ENCODE data around the gene GALNT7. TPM values are rescaled to one million over a fixed set of nuclear protein-coding genes. Genes with fewer than 3 reads are reported as not detected.

Gene GALNT7
- total and polyA plus RNA-seq, 2 of the 13 experiments (the other 11 are each of a cell fraction or from before 2014, with no cell fraction given), result 0.08 to 0.13 TPM

DNA sequence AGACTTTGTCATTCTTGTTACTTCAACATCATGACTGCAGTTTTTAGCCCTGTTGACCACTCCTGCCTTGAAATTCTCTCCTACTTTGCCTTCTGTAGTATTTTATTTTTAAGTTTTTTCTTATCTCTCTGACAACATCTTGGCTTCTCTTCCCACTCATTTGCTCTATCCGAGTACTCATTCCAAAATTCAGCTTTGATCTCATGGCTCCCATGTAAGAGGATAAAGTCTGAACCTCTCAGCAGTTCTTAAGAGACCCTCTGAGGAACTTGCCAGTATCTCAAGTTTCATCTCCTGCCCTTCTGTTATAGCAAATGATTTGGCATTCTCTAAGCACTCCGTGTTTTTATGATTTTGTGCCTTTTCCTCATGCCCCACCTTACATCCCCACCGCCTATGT is 67.7 kb downstream of the GALNT7 start:
- H3K27ac ChIP-seq (ENCODE audit: extremely low read length, insufficient read depth, low read length), result no peak overlapping the region
- no peaks in the 10 kb centered on the region for H3K36me3 ChIP-seq (replicated peaks in 1 of 2; ENCODE audit: control insufficient read depth in 1 of 2, insufficient read depth in 2 of 2, low read length in 2 of 2)
- POLR2A ChIA-PET, result no interaction called here
- no peaks in the 10 kb centered on the region for H3K4me1 ChIP-seq (ENCODE audit: insufficient read depth, low read length)
- no peaks in the 10 kb centered on the region for H4K20me1 ChIP-seq (ENCODE audit: insufficient read depth, low read length)
- no peaks in the 10 kb centered on the region for H3K27me3 ChIP-seq (ENCODE audit: control insufficient read depth in 1 of 2, insufficient read depth in 2 of 2, low read length in 2 of 2)
- H2AFZ ChIP-seq (ENCODE audit: low read length), result no peak overlapping the region
- CTCF ChIA-PET (ENCODE audit: low intra/inter-chr PET ratio, low total read pairs), result no interaction called here
- no peak for TF ChIP-seq GTF3A (CRISPR knock-in tag; conservative IDR thresholded peaks at IDR 0.05)
- TF ChIP-seq, protein P1, sequence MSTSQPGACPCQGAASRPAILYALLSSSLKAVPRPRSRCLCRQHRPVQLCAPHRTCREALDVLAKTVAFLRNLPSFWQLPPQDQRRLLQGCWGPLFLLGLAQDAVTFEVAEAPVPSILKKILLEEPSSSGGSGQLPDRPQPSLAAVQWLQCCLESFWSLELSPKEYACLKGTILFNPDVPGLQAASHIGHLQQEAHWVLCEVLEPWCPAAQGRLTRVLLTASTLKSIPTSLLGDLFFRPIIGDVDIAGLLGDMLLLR (CRISPR knock-in tag; IDR thresholded peaks at IDR 0.05), result no peak
- no peak for TF ChIP-seq MXI1 (IDR thresholded peaks at IDR 0.05; ENCODE audit: borderline replicate concordance, low read depth, low read length)
- TF ChIP-seq, protein P2, sequence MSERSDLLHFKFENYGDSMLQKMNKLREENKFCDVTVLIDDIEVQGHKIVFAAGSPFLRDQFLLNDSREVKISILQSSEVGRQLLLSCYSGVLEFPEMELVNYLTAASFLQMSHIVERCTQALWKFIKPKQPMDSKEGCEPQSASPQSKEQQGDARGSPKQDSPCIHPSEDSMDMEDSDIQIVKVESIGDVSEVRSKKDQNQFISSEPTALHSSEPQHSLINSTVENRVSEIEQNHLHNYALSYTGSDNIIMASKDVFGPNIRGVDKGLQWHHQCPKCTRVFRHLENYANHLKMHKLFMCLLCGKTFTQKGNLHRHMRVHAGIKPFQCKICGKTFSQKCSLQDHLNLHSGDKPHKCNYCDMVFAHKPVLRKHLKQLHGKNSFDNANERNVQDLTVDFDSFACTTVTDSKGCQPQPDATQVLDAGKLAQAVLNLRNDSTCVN (CRISPR knock-in tag; IDR thresholded peaks at IDR 0.05; ENCODE audit: borderline replicate concordance), result no peak
- TF ChIP-seq, protein P3, sequence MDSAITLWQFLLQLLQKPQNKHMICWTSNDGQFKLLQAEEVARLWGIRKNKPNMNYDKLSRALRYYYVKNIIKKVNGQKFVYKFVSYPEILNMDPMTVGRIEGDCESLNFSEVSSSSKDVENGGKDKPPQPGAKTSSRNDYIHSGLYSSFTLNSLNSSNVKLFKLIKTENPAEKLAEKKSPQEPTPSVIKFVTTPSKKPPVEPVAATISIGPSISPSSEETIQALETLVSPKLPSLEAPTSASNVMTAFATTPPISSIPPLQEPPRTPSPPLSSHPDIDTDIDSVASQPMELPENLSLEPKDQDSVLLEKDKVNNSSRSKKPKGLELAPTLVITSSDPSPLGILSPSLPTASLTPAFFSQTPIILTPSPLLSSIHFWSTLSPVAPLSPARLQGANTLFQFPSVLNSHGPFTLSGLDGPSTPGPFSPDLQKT (CRISPR knock-in tag; IDR thresholded peaks at IDR 0.05; ENCODE audit: borderline replicate concordance), result no peak
- no peak for TF ChIP-seq PHF8 (CRISPR knock-in tag; IDR thresholded peaks at IDR 0.05)
- TF ChIP-seq, protein P4, sequence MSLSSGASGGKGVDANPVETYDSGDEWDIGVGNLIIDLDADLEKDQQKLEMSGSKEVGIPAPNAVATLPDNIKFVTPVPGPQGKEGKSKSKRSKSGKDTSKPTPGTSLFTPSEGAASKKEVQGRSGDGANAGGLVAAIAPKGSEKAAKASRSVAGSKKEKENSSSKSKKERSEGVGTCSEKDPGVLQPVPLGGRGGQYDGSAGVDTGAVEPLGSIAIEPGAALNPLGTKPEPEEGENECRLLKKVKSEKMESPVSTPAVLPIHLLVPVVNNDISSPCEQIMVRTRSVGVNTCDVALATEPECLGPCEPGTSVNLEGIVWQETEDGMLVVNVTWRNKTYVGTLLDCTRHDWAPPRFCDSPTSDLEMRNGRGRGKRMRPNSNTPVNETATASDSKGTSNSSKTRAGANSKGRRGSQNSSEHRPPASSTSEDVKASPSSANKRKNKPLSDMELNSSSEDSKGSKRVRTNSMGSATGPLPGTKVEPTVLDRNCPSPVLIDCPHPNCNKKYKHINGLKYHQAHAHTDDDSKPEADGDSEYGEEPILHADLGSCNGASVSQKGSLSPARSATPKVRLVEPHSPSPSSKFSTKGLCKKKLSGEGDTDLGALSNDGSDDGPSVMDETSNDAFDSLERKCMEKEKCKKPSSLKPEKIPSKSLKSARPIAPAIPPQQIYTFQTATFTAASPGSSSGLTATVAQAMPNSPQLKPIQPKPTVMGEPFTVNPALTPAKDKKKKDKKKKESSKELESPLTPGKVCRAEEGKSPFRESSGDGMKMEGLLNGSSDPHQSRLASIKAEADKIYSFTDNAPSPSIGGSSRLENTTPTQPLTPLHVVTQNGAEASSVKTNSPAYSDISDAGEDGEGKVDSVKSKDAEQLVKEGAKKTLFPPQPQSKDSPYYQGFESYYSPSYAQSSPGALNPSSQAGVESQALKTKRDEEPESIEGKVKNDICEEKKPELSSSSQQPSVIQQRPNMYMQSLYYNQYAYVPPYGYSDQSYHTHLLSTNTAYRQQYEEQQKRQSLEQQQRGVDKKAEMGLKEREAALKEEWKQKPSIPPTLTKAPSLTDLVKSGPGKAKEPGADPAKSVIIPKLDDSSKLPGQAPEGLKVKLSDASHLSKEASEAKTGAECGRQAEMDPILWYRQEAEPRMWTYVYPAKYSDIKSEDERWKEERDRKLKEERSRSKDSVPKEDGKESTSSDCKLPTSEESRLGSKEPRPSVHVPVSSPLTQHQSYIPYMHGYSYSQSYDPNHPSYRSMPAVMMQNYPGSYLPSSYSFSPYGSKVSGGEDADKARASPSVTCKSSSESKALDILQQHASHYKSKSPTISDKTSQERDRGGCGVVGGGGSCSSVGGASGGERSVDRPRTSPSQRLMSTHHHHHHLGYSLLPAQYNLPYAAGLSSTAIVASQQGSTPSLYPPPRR (CRISPR knock-in tag; IDR thresholded peaks at IDR 0.05; ENCODE audit: borderline replicate concordance), result no peak
- TF ChIP-seq ZNF776 (CRISPR knock-in tag; IDR thresholded peaks at IDR 0.05), result no peak
- TF ChIP-seq FIP1L1 (IDR thresholded peaks at IDR 0.05; ENCODE audit: borderline replicate concordance, insufficient read depth, low read depth, low read length), result no peak
- TF ChIP-seq, protein P5, sequence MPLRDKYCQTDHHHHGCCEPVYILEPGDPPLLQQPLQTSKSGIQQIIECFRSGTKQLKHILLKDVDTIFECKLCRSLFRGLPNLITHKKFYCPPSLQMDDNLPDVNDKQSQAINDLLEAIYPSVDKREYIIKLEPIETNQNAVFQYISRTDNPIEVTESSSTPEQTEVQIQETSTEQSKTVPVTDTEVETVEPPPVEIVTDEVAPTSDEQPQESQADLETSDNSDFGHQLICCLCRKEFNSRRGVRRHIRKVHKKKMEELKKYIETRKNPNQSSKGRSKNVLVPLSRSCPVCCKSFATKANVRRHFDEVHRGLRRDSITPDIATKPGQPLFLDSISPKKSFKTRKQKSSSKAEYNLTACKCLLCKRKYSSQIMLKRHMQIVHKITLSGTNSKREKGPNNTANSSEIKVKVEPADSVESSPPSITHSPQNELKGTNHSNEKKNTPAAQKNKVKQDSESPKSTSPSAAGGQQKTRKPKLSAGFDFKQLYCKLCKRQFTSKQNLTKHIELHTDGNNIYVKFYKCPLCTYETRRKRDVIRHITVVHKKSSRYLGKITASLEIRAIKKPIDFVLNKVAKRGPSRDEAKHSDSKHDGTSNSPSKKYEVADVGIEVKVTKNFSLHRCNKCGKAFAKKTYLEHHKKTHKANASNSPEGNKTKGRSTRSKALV (CRISPR knock-in tag; IDR thresholded peaks at IDR 0.05), result no peak
- TF ChIP-seq ZFP36 (IDR thresholded peaks at IDR 0.05; ENCODE audit: borderline replicate concordance, low read depth, low read length, partially characterized antibody), result no peak
- no peak for TF ChIP-seq FOXC1 (CRISPR knock-in tag; IDR thresholded peaks at IDR 0.05; ENCODE audit: borderline replicate concordance)
- TF ChIP-seq ZFY (CRISPR knock-in tag; IDR thresholded peaks at IDR 0.05), result no peak
- TF ChIP-seq ZNF549 (CRISPR knock-in tag; IDR thresholded peaks at IDR 0.05), result no peak
- H3K9ac ChIP-seq (ENCODE audit: insufficient read depth, low read depth, low read length), result no peak overlapping the region
- H3K4me3 ChIP-seq (replicated peaks in 1 of 3; ENCODE audit: insufficient read depth in 1 of 3, low read depth in 2 of 3, low read length in 3 of 3), result no peak overlapping the region
- H3K4me2 ChIP-seq (ENCODE audit: low read depth, low read length), result no peak overlapping the region
- FAIRE-seq (no peak), ATAC-seq (no peak), DNase-seq (ENCODE audit: low spot score) (no peak)
- 0% methylated on average over 3 of the region's 3 CpGs for WGBS (ENCODE audit: low lambda C conversion rate)
- in situ Hi-C loops (cut with HindIII; ENCODE audit: extremely low pct_ligation_motif_present, low pct_unique_long_range_greater_than_20kb) (no loop called here), intact Hi-C loops (cut with micrococcal nuclease; ENCODE audit: unreplicated experiment) (no loop called here)
- no TSS peak for BruUV-seq (replicated peaks)
- H3K79me2 ChIP-seq (ENCODE audit: insufficient read depth, low read length), result no peaks in the 10 kb centered on the region
- no peaks in the 10 kb centered on the region for H3K9me3 ChIP-seq (ENCODE audit: low read length)

All from HepG2 (cell line).